K562 (cell line): ENCODE measurements around the gene PI4KA. TPM values are rescaled to one million over a fixed set of nuclear protein-coding genes. Genes with fewer than 3 reads are reported as not detected.

Experiments used
- BMI1 ChIP-seq: fragments of 150-350 bp; IDR thresholded peaks from 2 replicates; pipeline ENCODE4 v1.6.1; 2014; ENCODE audit warnings: low read length
- BRD4 ChIP-seq: fragments of 200-600 bp; sonication (generic); IDR thresholded peaks from 2 replicates; pipeline ENCODE4 v1.6.1; 2017; ENCODE audit warnings: inconsistent platforms
- DACH1 ChIP-seq: fragments of 450-650 bp; IDR thresholded peaks from 2 replicates; pipeline ENCODE4 v1.6.1; 2018; ENCODE audit not compliant: partially characterized antibody
- E4F1 ChIP-seq: fragments of 250-450 bp; sonication (Bioruptor Pico); IDR thresholded peaks from 2 replicates; pipeline ENCODE4 v1.5.0; 2021; ENCODE audit warnings: mild to moderate bottlenecking, borderline replicate concordance
- SAP30 ChIP-seq: fragments of 200-600 bp; sonication (generic); IDR thresholded peaks from 2 replicates; pipeline ENCODE4 v1.6.1; 2012; ENCODE audit warnings: borderline replicate concordance, low read depth, mild to moderate bottlenecking, moderate library complexity, low read length, control low read depth, inconsistent platforms; ENCODE audit not compliant: insufficient read depth, poor library complexity, severe bottlenecking
- THAP12 ChIP-seq: fragments of 250-450 bp; sonication (Bioruptor Pico); IDR thresholded peaks from 2 replicates; pipeline ENCODE4 v1.9.0; 2021; ENCODE audit warnings: mild to moderate bottlenecking, inconsistent platforms
- ZNF408 ChIP-seq: fragments of 250-450 bp; sonication (Bioruptor Pico); IDR thresholded peaks from 2 replicates; pipeline ENCODE4 v1.4.0; 2020; ENCODE audit warnings: low read depth, mild to moderate bottlenecking, moderate library complexity
- polyA plus RNA-seq, 8 experiments: library from polyadenylated mRNA; depleted of rRNA in 4 of 8; stranded (reverse) in 5 of 8; unstranded in 3 of 8; fragments of >200 nt; fragmentation: Nextera tagmentation in 2 of 8; fragmentation: Illumina TruSeq in 1 of 8; extraction: Ambion mirVana in 2 of 8; extraction: Trizol in 1 of 8; gene quantifications; 2 replicates each; pipeline versions ENCODE4 v1.2.1 to v1.2.3, GENCODE V29; 2011 to 2014; ENCODE audit warnings: inconsistent platforms in 1 of 8, missing spikeins in 1 of 8
- total RNA-seq, 7 experiments: library from RNA; depleted of rRNA in 6 of 7; stranded (reverse); fragments of >200 nt in 6 of 7; fragmentation: Illumina TruSeq in 2 of 7; extraction: Trizol in 2 of 7; gene quantifications; 2 replicates each; pipeline versions ENCODE4 v1.2.1 to v1.2.3, GENCODE V29; 2011 to 2021; ENCODE audit warnings: low replicate concordance in 1 of 7
- TF ChIP-seq, protein P1 (sequence below): fragments of 250-450 bp; sonication (Bioruptor Pico); IDR thresholded peaks from 2 replicates; pipeline ENCODE4 v1.5.0; 2021; ENCODE audit warnings: mild to moderate bottlenecking, moderate library complexity
- TF ChIP-seq, protein P2 (sequence below): fragments of 450-650 bp; conservative IDR thresholded peaks from 2 replicates; pipeline ENCODE4 v1.6.1; 2016; ENCODE audit warnings: missing genetic modification characterization, low read depth, mild to moderate bottlenecking, missing compliant biosample characterization, moderate library complexity
- TF ChIP-seq, protein P3 (sequence below): sonication (generic); formaldehyde crosslinking; IDR thresholded peaks from 2 replicates; pipeline ENCODE4 v1.8.0; 2022; ENCODE audit warnings: mild to moderate bottlenecking, missing genetic modification reagents

Gene PI4KA
- total and polyA plus RNA-seq, 9 of the 15 experiments (the other 6 are each of a cell fraction or from before 2014, with no cell fraction given) = 7.3 to 187 (median 84.7) TPM

DNA sequence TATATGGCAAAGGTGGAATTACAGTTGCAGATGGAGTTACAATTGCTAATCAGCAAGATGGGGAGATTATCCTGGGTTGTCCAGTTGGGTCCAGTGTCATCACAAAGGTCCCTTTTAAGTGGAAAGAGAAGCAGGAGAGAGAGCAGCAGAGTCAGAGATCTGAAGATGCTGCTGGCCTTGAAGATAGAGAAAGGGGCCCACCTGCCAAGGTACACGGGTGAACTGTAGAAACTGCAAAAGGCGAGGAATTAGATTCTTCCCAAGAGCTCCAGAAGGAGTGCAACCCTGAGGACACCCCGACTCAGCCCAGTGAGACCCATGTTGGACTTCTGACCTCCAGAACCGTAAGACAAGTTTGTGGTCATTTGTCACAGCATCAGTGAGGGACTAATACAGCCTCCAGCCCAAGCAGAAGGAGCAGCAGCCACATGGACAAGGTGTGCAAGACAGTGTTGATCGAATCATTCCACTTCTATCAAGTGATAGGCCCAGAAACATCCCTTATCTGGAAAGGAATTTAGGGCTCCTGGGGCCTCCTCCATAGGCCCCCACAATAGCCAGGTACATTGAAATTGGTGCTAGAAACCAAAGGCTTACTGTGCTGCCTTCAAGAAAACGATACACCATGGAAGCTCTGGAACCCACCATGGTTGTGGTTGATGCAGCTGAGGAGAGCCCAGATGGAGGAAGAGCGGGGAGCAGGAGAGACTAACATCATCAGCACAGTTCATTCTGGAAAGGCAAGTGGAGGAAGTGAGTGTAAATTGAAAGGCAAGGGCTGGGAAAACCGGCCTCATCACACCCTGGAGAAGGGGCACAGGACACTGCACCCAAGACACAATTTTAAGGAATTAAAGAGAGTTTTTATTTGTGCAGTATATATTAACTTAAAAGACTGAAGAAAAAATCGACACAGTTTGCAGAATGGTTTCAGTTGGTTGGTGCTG, 23.5 kb upstream of the PI4KA start (continued):
- TF ChIP-seq DACH1 (no peak), BRD4 (no peak), SAP30 (no peak), ZNF408 (CRISPR knock-in tag) (no peak), E4F1 (CRISPR knock-in tag) (no peak), THAP12 (no peak), BMI1 (no peak)
- TF ChIP-seq, protein P1, sequence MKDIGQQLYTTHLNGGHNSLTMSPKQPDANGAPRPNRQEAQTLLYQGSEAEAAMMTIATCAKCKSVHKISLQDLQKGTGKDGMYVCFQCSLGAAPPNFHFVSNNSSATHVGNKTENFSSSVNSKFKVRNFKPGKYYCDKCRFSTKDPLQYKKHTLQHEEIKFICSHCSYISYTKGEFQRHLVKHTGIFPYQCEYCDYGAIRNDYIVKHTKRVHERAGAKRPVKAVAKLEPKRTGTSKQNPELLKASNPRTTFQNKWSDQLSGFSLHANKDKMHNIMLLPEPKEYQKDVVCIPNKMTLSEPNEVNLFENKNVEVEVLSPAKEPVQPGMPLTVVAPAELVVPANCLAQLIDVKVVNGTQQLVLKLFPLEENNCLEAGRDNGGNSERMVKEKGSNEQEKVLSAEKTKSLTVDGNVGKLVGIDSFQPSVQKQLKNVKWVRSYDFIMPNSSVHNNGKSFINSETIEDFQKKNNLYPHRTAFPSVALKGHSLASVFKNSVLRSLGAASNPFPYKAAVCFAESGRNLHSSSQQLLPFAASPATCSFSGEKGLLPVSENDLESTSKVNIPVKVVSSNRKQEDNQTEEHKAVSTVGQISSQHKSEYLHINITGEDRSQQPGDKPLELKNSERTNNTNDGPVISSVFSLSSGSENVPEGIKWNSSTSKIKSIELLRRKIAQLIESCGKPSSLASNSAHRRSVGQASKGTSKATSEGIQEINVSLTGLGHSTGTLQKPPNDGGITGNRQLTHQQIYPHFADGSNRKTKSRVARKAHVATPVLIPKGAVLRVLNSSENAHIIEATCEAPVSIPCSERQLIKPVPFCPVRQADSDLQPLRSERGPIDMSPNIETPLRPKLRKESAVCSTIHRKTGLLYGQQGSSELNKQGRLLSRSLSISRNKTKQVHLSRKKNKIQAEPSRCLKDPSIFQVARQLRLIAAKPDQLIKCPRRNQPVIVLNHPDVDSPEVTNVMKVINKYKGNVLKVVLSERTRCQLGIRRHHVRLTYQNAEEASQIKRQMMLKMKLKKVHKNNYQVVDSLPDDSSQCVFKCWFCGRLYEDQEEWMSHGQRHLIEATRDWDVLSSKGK (CRISPR knock-in tag) = no peak
- TF ChIP-seq, protein P2, sequence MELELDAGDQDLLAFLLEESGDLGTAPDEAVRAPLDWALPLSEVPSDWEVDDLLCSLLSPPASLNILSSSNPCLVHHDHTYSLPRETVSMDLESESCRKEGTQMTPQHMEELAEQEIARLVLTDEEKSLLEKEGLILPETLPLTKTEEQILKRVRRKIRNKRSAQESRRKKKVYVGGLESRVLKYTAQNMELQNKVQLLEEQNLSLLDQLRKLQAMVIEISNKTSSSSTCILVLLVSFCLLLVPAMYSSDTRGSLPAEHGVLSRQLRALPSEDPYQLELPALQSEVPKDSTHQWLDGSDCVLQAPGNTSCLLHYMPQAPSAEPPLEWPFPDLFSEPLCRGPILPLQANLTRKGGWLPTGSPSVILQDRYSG (tag) = 0 out of 2 replicates have a peak, but pooled peaks have one; percentile 9
- TF ChIP-seq, protein P3, sequence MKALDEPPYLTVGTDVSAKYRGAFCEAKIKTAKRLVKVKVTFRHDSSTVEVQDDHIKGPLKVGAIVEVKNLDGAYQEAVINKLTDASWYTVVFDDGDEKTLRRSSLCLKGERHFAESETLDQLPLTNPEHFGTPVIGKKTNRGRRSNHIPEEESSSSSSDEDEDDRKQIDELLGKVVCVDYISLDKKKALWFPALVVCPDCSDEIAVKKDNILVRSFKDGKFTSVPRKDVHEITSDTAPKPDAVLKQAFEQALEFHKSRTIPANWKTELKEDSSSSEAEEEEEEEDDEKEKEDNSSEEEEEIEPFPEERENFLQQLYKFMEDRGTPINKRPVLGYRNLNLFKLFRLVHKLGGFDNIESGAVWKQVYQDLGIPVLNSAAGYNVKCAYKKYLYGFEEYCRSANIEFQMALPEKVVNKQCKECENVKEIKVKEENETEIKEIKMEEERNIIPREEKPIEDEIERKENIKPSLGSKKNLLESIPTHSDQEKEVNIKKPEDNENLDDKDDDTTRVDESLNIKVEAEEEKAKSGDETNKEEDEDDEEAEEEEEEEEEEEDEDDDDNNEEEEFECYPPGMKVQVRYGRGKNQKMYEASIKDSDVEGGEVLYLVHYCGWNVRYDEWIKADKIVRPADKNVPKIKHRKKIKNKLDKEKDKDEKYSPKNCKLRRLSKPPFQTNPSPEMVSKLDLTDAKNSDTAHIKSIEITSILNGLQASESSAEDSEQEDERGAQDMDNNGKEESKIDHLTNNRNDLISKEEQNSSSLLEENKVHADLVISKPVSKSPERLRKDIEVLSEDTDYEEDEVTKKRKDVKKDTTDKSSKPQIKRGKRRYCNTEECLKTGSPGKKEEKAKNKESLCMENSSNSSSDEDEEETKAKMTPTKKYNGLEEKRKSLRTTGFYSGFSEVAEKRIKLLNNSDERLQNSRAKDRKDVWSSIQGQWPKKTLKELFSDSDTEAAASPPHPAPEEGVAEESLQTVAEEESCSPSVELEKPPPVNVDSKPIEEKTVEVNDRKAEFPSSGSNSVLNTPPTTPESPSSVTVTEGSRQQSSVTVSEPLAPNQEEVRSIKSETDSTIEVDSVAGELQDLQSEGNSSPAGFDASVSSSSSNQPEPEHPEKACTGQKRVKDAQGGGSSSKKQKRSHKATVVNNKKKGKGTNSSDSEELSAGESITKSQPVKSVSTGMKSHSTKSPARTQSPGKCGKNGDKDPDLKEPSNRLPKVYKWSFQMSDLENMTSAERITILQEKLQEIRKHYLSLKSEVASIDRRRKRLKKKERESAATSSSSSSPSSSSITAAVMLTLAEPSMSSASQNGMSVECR (CRISPR knock-in tag) = no peak
